HepG2 (cell line): ENCODE results near the gene ATP2B3. TPM values are rescaled to one million over a fixed set of nuclear protein-coding genes. Genes with fewer than 3 reads are reported as not detected.

ENCODE experiments used
- EP300 ChIP-seq, 3 experiments: sonication (generic) in 1 of 3; formaldehyde crosslinking in 1 of 3; IDR thresholded peaks; 2 replicates each; pipeline versions ENCODE4 v1.5.1 to v1.6.1; 2011 to 2020; ENCODE audit warnings: low read depth in 2 of 3, low read length in 2 of 3, borderline replicate concordance in 1 of 3, improper control_type of control experiment in 1 of 3, mild to moderate bottlenecking in 1 of 3, missing genetic modification reagents in 1 of 3, moderate library complexity in 1 of 3
- ETV5 ChIP-seq: IDR thresholded peaks from 2 replicates; pipeline ENCODE4 v1.6.1; 2018; ENCODE audit warnings: missing biosample characterization, missing genetic modification reagents, inconsistent platforms, borderline replicate concordance
- GABPB1 ChIP-seq: IDR thresholded peaks from 2 replicates; pipeline ENCODE4 v1.6.1; 2016; ENCODE audit warnings: mild to moderate bottlenecking, missing genetic modification reagents, moderate library complexity, missing compliant biosample characterization
- HDAC6 ChIP-seq: fragments of 200-600 bp; sonication (generic); IDR thresholded peaks from 2 replicates; pipeline ENCODE4 v1.7.0; 2017; ENCODE audit warnings: mild to moderate bottlenecking, antibody characterized with exemption, low read length, low read depth
- HNF4A ChIP-seq: sonication (generic); formaldehyde crosslinking; IDR thresholded peaks from 2 replicates; pipeline ENCODE4 v1.4.0; 2020; ENCODE audit warnings: missing genetic modification reagents
- MBNL3 ChIP-seq: fragments of 250-450 bp; sonication (Bioruptor Pico); conservative IDR thresholded peaks from 2 replicates; pipeline ENCODE4 v1.8.0; 2022; ENCODE audit warnings: mild to moderate bottlenecking, inconsistent platforms
- MED1 ChIP-seq: sonication (generic); formaldehyde crosslinking; IDR thresholded peaks from 2 replicates; pipeline ENCODE4 v1.4.0; 2020; ENCODE audit warnings: missing genetic modification reagents
- TOPORS ChIP-seq: sonication (generic); formaldehyde crosslinking; IDR thresholded peaks from 2 replicates; pipeline ENCODE4 v1.8.0; 2023; ENCODE audit warnings: mild to moderate bottlenecking, missing genetic modification reagents
- ZNF264 ChIP-seq: sonication (generic); formaldehyde crosslinking; IDR thresholded peaks from 2 replicates; pipeline ENCODE4 v1.4.0; 2020; ENCODE audit warnings: missing genetic modification reagents
- ZNF333 ChIP-seq: sonication (generic); formaldehyde crosslinking; IDR thresholded peaks from 2 replicates; pipeline ENCODE4 v1.4.0; 2020; ENCODE audit warnings: mild to moderate bottlenecking, missing genetic modification reagents, borderline replicate concordance
- polyA plus RNA-seq, 8 experiments: library from polyadenylated mRNA; depleted of rRNA in 3 of 8; stranded (reverse) in 7 of 8; unstranded in 1 of 8; fragments of >200 nt; fragmentation: Illumina TruSeq in 4 of 8; extraction: Trizol in 4 of 8; gene quantifications; 2 replicates each; pipeline versions ENCODE4 v1.2.1 to v1.2.3, GENCODE V29; 2011 to 2016; ENCODE audit warnings: low read depth in 4 of 8, missing spikeins in 1 of 8, mixed read lengths in 1 of 8; ENCODE audit not compliant: insufficient read depth in 1 of 8
- total RNA-seq, 5 experiments: library from RNA; depleted of rRNA; stranded (reverse); fragments of >200 nt; fragmentation: Illumina TruSeq; extraction: Trizol; gene quantifications; 2 replicates each; pipeline ENCODE4 v1.2.3, GENCODE V29; 2016; ENCODE audit warnings: low read depth in 1 of 5
- TF ChIP-seq, protein P1 (sequence below): sonication (generic); formaldehyde crosslinking; IDR thresholded peaks from 2 replicates; pipeline ENCODE4 v1.4.0; 2020; ENCODE audit warnings: missing genetic modification reagents
- TF ChIP-seq, protein P2 (sequence below): sonication (generic); formaldehyde crosslinking; IDR thresholded peaks from 2 replicates; pipeline ENCODE4 v1.4.0; 2020; ENCODE audit warnings: missing genetic modification reagents, borderline replicate concordance

The ATP2B3 gene
- total and polyA plus RNA-seq, 2 of the 13 experiments (the other 11 are each of a cell fraction or from before 2014, with no cell fraction given): not detected

DNA sequence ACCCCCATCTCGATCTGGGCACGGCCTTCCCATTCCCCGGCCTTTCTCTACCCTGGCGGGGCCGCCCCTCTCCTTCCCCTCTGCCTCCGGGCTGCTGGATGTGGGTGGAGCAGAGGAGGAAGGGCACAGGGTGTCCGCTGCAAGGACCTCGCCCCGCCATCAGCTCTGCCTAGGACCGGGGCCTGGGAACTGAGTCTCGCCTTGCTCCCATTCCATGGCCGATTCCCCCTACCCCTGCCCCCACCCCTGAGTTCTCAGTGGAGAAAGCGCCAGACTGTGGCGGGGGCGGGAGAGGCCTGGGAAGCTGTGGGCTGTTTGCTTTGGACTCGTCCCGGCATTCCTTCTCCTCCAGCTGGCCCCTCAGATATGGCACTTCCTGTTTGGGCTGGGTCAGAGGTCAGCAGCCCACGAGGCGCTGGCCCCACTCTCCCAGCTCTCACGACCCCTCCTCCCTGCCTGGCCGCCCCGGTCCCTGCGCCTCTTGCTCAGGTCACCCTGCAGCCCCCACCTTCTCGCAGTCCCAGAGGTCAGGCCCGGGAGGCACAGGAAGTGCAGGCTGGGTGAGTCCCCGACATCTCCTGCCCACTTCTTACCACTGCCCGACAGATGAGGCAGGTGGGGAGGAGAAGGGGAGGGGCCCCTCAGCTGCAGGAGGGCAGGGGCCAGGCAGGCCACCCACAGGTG, 29.1 kb upstream of the ATP2B3 start (continued):
- TF ChIP-seq, protein P1, sequence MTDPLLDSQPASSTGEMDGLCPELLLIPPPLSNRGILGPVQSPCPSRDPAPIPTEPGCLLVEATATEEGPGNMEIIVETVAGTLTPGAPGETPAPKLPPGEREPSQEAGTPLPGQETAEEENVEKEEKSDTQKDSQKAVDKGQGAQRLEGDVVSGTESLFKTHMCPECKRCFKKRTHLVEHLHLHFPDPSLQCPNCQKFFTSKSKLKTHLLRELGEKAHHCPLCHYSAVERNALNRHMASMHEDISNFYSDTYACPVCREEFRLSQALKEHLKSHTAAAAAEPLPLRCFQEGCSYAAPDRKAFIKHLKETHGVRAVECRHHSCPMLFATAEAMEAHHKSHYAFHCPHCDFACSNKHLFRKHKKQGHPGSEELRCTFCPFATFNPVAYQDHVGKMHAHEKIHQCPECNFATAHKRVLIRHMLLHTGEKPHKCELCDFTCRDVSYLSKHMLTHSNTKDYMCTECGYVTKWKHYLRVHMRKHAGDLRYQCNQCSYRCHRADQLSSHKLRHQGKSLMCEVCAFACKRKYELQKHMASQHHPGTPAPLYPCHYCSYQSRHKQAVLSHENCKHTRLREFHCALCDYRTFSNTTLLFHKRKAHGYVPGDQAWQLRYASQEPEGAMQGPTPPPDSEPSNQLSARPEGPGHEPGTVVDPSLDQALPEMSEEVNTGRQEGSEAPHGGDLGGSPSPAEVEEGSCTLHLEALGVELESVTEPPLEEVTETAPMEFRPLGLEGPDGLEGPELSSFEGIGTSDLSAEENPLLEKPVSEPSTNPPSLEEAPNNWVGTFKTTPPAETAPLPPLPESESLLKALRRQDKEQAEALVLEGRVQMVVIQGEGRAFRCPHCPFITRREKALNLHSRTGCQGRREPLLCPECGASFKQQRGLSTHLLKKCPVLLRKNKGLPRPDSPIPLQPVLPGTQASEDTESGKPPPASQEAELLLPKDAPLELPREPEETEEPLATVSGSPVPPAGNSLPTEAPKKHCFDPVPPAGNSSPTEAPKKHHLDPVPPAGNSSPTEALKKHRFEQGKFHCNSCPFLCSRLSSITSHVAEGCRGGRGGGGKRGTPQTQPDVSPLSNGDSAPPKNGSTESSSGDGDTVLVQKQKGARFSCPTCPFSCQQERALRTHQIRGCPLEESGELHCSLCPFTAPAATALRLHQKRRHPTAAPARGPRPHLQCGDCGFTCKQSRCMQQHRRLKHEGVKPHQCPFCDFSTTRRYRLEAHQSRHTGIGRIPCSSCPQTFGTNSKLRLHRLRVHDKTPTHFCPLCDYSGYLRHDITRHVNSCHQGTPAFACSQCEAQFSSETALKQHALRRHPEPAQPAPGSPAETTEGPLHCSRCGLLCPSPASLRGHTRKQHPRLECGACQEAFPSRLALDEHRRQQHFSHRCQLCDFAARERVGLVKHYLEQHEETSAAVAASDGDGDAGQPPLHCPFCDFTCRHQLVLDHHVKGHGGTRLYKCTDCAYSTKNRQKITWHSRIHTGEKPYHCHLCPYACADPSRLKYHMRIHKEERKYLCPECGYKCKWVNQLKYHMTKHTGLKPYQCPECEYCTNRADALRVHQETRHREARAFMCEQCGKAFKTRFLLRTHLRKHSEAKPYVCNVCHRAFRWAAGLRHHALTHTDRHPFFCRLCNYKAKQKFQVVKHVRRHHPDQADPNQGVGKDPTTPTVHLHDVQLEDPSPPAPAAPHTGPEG (CRISPR knock-in tag): no peak
- TF ChIP-seq HNF4A (CRISPR knock-in tag) (peak; percentile 53), MED1 (CRISPR knock-in tag) (0 out of 2 replicates have a peak, but pooled peaks have one; percentile 39), TOPORS (no peak), GABPB1 (peak; percentile 89), EP300 (IDR thresholded peaks at IDR 0.05; ENCODE audit: low read depth in 2 of 2, low read length in 2 of 2) (peak in 1 of 2 experiments; percentile 53; a peak in 1 of 4 replicates), EP300 (CRISPR knock-in tag; IDR thresholded peaks at IDR 0.05; ENCODE audit: borderline replicate concordance) (0 out of 2 replicates have a peak, but pooled peaks have one; percentile 23), HDAC6 (no peak), ZNF333 (CRISPR knock-in tag) (no peak), ZNF264 (CRISPR knock-in tag) (no peak), ETV5 (CRISPR knock-in tag) (peak; percentile 81), MBNL3 (CRISPR knock-in tag) (no peak)
- TF ChIP-seq, protein P2, sequence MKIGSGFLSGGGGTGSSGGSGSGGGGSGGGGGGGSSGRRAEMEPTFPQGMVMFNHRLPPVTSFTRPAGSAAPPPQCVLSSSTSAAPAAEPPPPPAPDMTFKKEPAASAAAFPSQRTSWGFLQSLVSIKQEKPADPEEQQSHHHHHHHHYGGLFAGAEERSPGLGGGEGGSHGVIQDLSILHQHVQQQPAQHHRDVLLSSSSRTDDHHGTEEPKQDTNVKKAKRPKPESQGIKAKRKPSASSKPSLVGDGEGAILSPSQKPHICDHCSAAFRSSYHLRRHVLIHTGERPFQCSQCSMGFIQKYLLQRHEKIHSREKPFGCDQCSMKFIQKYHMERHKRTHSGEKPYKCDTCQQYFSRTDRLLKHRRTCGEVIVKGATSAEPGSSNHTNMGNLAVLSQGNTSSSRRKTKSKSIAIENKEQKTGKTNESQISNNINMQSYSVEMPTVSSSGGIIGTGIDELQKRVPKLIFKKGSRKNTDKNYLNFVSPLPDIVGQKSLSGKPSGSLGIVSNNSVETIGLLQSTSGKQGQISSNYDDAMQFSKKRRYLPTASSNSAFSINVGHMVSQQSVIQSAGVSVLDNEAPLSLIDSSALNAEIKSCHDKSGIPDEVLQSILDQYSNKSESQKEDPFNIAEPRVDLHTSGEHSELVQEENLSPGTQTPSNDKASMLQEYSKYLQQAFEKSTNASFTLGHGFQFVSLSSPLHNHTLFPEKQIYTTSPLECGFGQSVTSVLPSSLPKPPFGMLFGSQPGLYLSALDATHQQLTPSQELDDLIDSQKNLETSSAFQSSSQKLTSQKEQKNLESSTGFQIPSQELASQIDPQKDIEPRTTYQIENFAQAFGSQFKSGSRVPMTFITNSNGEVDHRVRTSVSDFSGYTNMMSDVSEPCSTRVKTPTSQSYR (CRISPR knock-in tag): peak; percentile 34; the same call in 1 of the 2 replicates
